NCI-H128 (cell line): ENCODE results near the gene PIERCE2.
A peak's percentile ranks its signal among the peaks of the same experiment; 100 is the strongest.
"Not testable (repeated sequence)": the region's sequence is repeated elsewhere in the genome, so short reads cannot be mapped to it uniquely, and the experiment has no call there.

Experiments
- DNase-seq: peaks from one replicate; lab custom pipeline; 2025; ENCODE audit not compliant: unreplicated experiment; lab: John Stamatoyannopoulos, UW

PIERCE2 gene

GRCh38 chr15:55408012-55408928, at the start of gene PIERCE2, which contains the start of gene CCPG1:
Gene PIERCE2 (plus strand): TSS chr15:55408495. CDS start chr15:55408769, 274 bp downstream.
Gene CCPG1 (minus strand): TSS chr15:55408359. CDS start chr15:55389424, 18,935 bp downstream.
- peak; percentile 68 for DNase-seq

- DNase-seq = no peak
Observed at GRCh38 chr15:55360256-55360655, 48.0 kb upstream of the PIERCE2 start.

DNA sequence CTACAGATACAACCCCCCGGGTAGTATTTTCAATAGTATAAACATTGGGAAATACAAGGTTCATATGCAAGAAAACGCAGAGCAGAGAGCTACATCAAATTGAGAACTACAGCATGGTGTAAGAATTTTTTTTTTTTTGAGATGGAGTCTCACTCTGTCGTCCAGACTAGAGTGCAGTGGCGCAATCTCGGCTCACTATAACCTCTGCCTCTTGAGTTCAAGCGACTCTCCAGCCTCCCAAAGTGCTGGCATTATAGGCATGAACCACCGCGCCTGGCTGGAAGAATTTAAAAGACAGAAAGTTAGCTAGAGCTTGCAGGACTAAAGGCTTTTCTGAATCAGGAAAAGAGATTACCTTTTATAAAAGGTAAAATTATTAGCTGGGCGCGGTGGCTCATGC, 47.2 kb upstream of the PIERCE2 start:
- DNase-seq = no peak

DNA sequence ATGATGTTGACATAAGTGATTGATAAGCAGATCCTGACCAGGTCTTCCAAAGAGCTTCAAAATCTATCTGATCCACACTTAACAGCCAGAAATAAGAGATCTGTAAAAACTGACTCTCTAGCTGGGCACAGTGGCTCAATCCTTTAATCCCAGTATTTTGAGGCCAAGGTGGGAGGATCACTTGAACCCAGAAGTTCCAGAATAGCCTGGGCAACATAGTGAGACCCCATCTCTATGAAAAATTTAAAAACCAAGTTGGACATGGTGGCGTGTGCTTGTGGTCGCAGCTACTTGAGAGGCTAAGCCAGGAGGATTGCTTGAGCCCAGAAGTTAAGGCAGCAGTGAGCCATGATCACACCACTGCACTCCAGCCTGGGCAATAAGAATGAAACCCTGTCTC, 45.7 kb upstream of the PIERCE2 start:
- no peak for DNase-seq

GRCh38 chr15:55366981-55367380, 41.3 kb upstream of the PIERCE2 start:
- no peak for DNase-seq

DNA sequence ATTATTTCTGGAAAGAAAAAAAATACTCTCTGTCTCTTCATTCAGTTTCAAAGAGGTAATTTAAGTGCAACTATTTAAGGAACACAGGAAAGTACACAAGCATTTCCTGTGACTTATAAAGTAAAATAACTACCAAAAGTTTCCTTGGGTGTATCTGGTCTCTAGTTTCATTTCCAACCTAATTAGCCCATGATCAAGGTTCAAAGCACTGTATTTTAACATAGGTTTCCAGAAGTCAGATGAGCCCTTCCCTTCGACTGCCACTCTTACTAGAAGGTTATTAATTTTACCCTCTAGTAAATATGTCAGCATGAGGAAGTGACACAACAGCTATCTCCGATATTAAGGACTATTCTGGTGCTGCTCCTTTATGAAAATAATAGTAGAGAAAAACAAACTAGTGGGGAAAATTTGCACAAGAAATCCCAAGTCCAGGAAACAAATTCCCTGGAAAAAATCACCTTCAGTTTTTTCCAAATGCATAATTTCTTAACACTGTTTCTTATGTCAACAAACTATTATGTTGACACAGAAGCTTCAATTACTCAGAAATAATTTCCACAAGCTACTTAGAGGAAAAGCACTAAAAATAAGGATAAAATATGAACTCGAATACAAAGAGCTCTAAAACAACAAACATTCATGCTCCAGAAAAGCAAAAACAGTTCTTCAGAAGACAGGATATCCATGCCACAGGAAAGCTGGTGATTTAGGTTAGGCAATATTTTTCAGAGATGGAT, 35.4 kb upstream of the PIERCE2 start:
- no peak for DNase-seq

- no peak for DNase-seq
Observed at GRCh38 chr15:55379095-55379494, 29.2 kb upstream of the PIERCE2 start.

DNA sequence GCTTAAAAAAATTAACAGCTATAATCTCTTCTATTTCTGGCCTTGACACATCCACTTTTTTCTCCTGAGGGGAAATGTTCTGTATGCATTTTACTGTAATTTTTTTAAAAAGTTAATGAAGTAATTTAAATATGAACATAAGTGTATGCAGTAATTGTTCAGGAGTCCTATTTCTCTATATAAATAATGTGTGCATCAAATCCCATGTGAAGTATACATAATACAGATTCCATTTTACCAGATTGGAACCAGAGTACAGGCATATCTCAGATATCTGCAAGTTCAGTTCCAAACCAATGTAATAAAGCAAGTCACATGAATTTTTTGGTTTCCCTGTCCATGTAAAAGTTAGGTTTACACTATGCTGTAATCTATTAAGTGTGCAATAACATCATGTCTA, 26.7 kb upstream of the PIERCE2 start:
- DNase-seq = no peak

- DNase-seq = no peak
Observed at GRCh38 chr15:55383687-55384086, 24.6 kb upstream of the PIERCE2 start.

GRCh38 chr15:55387027-55387426, 21.3 kb upstream of the PIERCE2 start:
- no peak for DNase-seq

DNA sequence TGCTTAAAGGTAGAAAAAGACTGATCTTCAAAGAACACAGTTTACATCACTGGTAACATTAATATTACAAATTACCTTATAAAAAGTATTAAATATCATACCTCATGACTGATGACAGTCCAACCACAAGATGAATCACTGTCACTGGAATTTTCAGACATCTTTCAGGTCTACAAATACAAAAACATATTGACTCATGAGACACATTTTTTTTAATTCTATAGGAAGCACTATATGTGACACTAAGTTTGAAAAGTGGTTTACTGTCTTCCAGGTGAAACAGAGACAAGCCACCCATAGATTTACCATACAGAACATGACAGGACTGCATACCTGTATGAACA, 19.1 kb upstream of the PIERCE2 start:
- no peak for DNase-seq

GRCh38 chr15:55394694-55395093, 13.6 kb upstream of the PIERCE2 start:
- DNase-seq = no peak

DNA sequence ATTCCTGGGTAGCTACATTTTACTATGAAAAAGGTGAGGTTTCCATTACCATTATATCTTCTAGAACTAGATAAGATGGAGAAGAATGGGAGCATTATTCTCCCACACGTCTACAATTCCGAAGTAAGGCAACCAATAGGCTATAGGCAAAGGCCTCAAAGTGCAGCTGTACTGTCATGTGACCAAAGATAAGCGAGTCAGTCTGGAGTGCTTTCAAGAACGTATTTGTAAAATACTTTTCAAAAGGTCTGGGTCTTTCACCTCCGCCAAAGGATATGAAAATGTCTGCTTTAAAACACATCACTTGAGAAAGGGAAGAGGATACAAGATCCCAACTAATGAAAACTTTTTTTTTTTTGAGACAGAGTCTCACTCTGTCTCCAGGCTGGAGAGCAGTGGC, 10.1 kb upstream of the PIERCE2 start:
- DNase-seq = no peak

GRCh38 chr15:55400050-55400449, 8.2 kb upstream of the PIERCE2 start:
- not testable (repeated sequence) for DNase-seq

DNA sequence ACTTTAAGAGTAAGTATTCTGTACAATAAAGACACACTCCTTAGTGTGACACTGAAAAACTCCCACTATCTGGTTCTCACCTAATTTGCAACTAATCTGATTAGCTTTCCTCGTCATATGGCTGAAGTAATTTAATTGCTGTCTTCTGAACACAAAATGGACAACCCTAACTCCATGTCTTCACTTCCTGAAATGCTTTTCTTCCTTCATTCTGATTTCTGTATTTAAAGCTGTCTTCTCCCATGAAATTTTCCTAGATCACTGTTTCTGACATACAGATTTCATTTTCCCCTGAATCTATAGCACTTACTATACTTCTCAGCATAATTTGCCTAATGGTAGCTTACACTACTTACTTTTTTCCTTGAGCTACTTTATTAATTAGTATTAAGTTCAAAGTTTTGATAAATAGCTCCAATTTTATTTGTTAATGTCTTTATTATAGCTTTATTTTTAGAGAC, 6.5 kb upstream of the PIERCE2 start:
- DNase-seq = no peak

GRCh38 chr15:55402707-55403106, 5.6 kb upstream of the PIERCE2 start:
- no peak for DNase-seq

- DNase-seq = no peak
Observed at GRCh38 chr15:55403531-55403930, 4.8 kb upstream of the PIERCE2 start.

DNA sequence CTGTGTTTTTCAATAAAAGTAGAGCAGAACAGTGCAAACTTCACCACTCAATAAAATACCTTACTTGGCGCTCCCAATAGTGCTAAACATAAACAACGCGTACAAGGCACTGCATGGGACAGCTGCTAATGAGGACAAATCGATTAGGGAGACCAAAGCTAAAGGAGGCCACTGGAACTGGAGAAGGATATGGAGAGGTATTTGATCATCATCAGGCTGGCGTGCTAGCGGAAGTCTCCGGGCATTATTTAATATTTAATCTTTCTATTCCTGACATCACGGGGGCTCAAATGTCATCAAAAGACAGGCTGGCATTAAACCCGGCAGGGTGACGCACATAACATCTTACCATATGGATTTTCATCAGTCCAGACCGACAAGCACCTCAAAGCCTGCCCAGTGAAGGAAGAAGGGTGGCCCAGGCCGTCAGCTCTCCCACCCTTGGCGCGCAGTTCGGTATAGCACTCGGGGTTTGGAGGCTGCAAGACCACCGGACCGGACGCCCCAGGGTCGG, 740 bp upstream of the PIERCE2 start:
- DNase-seq = no peak

DNA sequence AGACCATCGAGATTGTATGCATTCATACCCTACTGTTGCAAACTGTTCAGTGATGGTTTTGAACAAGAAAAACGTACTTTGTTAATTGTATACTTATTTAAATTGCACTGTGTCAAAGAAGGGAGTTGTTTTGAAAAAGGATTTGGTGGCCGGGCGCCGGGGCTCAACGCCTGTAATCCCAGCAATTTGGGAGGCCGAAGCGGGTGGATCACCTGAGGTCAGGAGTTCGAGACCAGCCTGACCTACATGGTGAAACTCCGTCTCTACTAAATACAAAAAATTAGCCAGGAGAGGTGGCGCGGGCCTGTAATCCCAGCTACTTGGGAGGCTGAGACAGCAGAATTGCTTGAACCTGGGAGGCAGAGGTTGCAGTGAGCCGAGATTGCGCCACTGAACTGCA, 681 bp downstream of the PIERCE2 start:
- not testable (repeated sequence) for DNase-seq

GRCh38 chr15:55417678-55418077, 9.4 kb downstream of the PIERCE2 start:
- not testable (repeated sequence) for DNase-seq

DNA sequence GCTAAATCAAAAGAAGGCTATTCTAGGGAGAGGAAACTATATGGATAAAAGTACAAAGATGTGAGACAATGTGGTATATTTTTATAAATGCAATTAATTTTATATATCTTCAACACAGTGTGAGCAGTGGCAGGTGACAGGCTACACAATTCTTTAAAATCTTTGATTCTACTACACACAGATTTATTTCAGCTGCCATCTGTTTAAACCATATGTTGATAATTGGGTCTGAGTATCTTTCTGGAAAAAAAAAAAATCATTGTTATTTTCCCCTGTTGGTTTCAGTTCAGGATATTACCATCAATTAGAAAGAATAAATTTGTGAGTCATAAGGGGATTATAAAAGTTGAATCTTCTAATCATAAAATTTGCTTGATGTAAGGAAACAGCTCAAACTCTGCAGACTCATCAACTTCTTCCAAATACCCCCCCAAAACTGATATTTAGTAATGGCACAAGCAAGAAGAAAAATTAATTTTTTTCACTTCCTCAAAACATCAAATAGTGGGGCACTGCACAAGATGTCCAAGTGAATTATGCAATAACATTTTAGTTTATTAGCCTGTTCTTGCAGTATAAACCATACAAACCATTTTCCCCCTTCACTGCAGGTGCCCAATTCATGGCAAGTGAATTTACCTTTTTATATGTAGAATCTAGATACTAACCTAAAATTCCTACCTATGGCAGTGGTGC, 12.0 kb downstream of the PIERCE2 start:
- no peak for DNase-seq
